A673 (cell line): Measurements from ENCODE around the gene FLACC1.

Experiments
- EZH2 ChIP-seq: fragments of 200-600 bp; sonication (generic); IDR thresholded peaks from 2 replicates; pipeline ENCODE4 v1.6.1; 2017; ENCODE audit warnings: borderline replicate concordance, low read depth, mild to moderate bottlenecking, mixed read lengths, antibody characterized with exemption, low read length; ENCODE audit not compliant: poor library complexity, severe bottlenecking
- TF ChIP-seq, protein P1 (sequence below): fragments of 300-800, 200-600 bp; sonication (generic); conservative IDR thresholded peaks from 2 replicates; pipeline ENCODE4 v1.5.1; 2017; ENCODE audit warnings: low read depth, mild to moderate bottlenecking, antibody characterized with exemption, low read length, moderate library complexity, mixed read lengths

DNA sequence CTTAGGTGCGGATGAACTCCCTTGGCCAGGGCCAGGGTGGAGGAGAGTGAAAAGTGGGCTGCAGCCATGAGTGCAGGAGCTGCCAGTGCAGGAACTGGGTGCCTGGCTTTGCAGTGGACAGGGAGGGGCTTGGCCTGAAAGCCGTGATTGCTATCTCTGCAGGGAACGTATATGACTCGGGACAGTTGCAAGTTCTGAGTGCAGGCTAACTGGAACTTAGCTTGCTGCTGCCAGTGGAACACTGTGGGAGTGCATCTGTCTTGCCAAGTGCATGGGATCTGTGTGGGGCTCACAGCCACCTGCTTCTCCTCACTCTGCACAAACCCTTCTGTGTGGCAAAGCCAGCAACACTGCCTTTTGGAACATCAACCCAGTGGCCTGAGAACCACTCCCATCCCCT is 36.9 kb downstream of the FLACC1 start:
- TF ChIP-seq, protein P1, sequence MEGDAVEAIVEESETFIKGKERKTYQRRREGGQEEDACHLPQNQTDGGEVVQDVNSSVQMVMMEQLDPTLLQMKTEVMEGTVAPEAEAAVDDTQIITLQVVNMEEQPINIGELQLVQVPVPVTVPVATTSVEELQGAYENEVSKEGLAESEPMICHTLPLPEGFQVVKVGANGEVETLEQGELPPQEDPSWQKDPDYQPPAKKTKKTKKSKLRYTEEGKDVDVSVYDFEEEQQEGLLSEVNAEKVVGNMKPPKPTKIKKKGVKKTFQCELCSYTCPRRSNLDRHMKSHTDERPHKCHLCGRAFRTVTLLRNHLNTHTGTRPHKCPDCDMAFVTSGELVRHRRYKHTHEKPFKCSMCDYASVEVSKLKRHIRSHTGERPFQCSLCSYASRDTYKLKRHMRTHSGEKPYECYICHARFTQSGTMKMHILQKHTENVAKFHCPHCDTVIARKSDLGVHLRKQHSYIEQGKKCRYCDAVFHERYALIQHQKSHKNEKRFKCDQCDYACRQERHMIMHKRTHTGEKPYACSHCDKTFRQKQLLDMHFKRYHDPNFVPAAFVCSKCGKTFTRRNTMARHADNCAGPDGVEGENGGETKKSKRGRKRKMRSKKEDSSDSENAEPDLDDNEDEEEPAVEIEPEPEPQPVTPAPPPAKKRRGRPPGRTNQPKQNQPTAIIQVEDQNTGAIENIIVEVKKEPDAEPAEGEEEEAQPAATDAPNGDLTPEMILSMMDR = no peak
- TF ChIP-seq EZH2 = no peak
